HG02943 (cell line): ENCODE results near the gene USP11.

Experiments used
- ATAC-seq: cut with Tn5 transposase; IDR thresholded peaks from one replicate; pipeline ENCODE4 v1.9.1; 2021; ENCODE audit warnings: mild to moderate bottlenecking, low read depth, moderate library complexity; ENCODE audit not compliant: unreplicated experiment

USP11 gene

GRCh38 chrX:47223476-47224250 is 9.1 kb upstream of the USP11 start:
- no peak for ATAC-seq

- no peak for ATAC-seq
Observed at GRCh38 chrX:47224266-47224895, 8.4 kb upstream of the USP11 start.

- no peak for ATAC-seq
Observed at GRCh38 chrX:47224896-47225290, 7.9 kb upstream of the USP11 start.

GRCh38 chrX:47226071-47226470 is 6.7 kb upstream of the USP11 start:
- no peak for ATAC-seq

DNA sequence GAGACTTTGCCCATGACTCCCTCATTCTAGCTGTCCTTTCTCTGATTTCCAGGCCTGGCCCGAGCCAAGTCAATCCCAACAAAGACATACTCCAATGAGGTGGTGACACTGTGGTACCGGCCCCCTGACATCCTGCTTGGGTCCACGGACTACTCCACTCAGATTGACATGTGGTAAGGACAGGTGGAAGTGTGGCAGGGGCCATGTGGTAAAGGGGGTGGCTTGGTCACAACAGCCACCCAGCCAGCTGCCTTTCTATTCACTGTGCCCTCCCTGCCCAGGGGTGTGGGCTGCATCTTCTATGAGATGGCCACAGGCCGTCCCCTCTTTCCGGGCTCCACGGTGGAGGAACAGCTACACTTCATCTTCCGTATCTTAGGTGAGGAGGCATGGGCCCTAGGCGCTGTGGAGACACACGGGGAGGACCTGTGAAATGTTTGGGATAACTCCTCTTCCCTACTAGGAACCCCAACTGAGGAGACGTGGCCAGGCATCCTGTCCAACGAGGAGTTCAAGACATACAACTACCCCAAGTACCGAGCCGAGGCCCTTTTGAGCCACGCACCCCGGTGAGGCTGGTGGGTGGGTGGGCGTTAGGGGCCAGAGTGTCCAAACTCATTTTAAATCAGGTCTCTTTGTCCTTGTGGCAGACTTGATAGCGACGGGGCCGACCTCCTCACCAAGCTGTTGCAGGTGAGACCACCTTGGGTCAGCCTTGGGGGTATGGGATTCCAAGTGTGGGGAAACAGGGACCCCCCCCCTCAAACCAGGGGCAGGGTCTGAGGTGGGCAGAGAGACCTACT is 6.1 kb upstream of the USP11 start:
- ATAC-seq = no peak

DNA sequence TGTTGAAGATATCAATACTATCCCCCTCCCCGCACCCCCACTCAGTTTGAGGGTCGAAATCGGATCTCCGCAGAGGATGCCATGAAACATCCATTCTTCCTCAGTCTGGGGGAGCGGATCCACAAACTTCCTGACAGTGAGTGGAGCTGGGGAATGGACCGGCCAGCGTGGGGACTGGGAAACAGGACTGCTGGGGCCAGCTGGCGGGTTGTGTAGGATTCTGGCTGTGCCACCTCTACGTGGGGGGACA is 5.5 kb upstream of the USP11 start:
- ATAC-seq = no peak

DNA sequence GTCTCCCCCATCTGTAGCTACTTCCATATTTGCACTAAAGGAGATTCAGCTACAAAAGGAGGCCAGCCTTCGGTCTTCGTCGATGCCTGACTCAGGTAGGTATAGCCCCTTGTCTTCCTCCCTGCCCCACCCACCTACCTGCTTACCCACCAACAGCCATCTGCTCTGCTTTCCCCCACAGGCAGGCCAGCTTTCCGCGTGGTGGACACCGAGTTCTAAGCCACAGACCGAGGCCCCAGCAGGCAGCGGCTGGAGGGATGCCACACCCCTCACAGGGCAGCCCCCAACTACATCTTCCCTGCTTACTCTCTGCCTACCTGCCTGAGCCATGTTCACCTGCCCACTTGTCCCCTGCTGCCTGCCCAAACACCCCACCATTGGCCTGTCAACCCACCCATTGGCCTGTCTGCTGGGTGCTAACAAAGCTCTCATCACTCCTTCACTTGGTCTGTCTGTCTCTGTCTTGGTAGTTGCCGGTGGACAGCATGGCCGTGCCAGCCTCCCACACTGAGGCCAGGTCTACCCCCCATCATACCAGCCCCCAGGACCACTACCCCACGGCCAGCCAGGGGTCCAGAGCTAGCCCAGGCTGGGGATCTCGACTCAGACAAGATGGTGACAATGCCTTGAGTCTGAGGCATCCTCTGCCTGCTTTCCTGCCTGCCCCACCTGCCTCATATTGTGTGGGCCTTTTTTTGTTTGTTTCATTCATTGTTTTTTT is 4.1 kb upstream of the USP11 start:
- no peak for ATAC-seq

- ATAC-seq = no peak
Observed at GRCh38 chrX:47229427-47229826, 3.4 kb upstream of the USP11 start.

- no peak for ATAC-seq
Observed at GRCh38 chrX:47230136-47230868, 2.5 kb upstream of the USP11 start.

DNA sequence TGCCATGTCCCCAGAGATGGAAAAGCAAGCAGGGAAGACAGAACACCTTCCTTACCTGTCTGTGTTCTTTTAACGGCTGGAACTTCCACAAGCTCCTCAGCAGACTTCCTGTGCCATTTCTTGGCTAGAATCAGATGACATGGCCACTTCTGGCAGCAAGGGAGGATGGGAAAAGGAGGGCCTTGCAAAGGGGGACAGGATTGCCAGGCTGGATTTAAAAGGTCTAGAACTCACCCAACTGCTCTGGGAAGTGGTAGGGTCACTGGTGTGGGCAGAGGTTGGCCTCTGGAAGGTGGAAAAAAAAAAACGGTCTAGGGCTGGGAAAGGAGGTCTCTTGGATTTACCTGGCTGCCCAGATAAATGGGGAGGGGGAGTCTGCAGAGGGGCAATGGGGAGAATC is 1.6 kb upstream of the USP11 start:
- no peak for ATAC-seq

- ATAC-seq = no peak
Observed at GRCh38 chrX:47232197-47232802, 509 bp upstream of the USP11 start.

- ATAC-seq = peak; percentile 76
Observed at GRCh38 chrX:47233333-47234113, 714 bp downstream of the USP11 start.

GRCh38 chrX:47234583-47234982 is 1.8 kb downstream of the USP11 start:
- ATAC-seq = no peak

DNA sequence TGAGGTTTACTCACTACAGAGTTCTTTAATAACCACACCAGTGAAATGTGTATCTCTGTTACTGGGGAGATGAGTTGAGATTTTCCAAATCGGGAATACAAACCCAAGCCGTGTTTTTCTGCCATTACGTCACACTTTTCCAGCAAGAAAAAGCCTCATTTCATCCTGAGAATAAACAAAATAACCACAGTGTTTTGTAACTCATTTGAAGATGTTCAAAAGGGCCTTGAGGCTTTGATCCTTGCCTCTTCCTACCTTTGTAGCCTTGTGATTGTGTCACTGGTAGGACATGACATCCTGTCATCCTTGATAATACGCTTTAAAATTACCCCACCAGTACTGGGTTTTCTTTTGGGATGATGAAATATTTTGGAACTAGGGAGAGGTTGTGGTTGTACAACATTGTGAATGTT is 2.9 kb downstream of the USP11 start:
- ATAC-seq = no peak

DNA sequence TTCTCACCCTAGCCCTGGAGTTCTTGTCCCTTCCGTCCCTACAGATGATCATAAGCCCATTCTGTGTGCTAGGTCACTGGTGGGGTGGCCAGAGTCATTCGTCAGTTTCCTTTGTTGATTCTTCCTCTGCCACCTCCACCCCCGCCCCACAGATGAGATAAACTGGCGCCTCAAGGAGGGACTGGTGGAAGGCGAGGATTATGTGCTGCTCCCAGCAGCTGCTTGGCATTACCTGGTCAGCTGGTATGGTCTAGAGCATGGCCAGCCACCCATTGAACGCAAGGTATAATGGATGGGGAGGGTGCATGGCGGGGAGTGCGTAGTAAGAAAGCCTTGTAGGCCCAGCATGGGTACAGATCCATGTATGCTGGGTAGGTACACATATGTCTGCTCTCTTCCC is 6.4 kb downstream of the USP11 start:
- ATAC-seq = no peak

- no peak for ATAC-seq
Observed at GRCh38 chrX:47239898-47240545, 7.2 kb downstream of the USP11 start.

DNA sequence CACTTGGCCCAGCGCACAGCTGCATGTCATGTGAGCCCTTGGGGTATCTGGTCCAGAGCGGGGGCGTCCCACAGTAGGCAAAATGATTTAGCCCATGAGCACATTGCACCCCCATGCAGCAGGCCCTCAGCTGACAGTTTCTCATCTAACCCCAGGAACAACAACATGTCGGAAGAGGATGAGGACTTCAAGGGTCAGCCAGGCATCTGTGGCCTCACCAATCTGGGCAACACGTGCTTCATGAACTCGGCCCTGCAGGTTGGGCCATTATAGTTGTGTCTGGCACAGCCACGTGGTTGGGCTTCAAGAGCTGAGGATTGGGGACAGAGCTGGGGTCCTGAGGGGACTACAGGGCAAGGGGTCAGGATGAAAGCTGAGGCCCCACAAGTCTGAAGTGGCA is 7.8 kb downstream of the USP11 start:
- ATAC-seq = no peak

DNA sequence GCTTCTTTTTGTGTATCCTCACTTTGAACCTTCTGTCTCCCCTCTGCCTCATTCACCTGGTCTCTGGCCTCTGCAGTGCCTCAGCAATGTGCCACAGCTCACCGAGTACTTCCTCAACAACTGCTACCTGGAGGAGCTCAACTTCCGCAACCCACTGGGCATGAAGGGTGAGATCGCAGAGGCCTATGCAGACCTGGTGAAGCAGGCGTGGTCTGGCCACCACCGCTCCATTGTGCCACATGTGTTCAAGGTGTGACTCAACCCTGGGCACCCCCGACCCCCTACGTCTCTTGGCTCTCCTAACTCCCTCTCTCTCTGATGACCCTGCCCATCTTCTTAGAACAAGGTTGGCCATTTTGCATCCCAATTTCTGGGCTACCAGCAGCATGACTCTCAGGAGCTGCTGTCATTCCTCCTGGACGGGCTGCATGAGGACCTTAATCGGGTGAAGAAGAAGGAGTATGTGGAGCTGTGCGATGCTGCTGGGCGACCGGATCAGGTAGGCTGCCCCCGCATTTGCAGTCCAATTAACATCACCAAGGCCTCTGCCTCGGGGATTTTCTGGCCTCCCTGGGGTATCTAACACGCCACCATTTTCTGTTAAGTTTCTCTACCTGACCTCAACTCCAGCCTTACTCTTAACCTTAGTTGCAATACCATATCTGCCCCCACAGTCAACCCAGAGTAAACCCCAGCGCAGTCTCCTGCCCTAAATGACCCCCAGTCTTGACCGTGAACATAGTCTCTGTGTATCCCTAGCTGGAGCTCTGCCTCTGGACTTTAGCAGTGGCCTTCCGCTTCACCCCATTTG is 8.6 kb downstream of the USP11 start:
- no peak for ATAC-seq
